SK-N-SH treated with all-trans-retinoic acid at 6 μM for 48 hours (cell line): ENCODE data around the gene ZGPAT.

Source experiments
- ATAC-seq: fragments of 200-7000 bp; cut with Tn5 transposase; 3 replicates; pipeline ENCODE4 v1.9.1; 2020; ENCODE audit warnings: mild to moderate bottlenecking, moderate library complexity
- ARNTL ChIP-seq: fragments of 450-650 bp; formaldehyde crosslinking; IDR thresholded peaks from 2 replicates; pipeline ENCODE4 v1.5.0; 2020; ENCODE audit warnings: low read depth, mild to moderate bottlenecking, moderate library complexity, borderline replicate concordance
- BACH2 ChIP-seq: fragments of 250-450 bp; sonication (Bioruptor Pico); IDR thresholded peaks from 2 replicates; pipeline ENCODE4 v1.9.0; 2021; ENCODE audit warnings: mild to moderate bottlenecking, borderline replicate concordance
- CREB5 ChIP-seq: fragments of 250-450 bp; sonication (Bioruptor Pico); IDR thresholded peaks from 2 replicates; pipeline ENCODE4 v1.5.1; 2020; ENCODE audit warnings: low read depth, mild to moderate bottlenecking, moderate library complexity
- CSDC2 ChIP-seq: fragments of 250-450 bp; sonication (Bioruptor Pico); IDR thresholded peaks from 2 replicates; pipeline ENCODE4 v1.5.0; 2020; ENCODE audit warnings: mild to moderate bottlenecking, moderate library complexity
- ESRRG ChIP-seq: fragments of 250-450 bp; sonication (Bioruptor Pico); IDR thresholded peaks from 2 replicates; pipeline ENCODE4 v1.6.1; 2021; ENCODE audit warnings: mild to moderate bottlenecking
- GLIS3 ChIP-seq: fragments of 250-450 bp; sonication (Bioruptor Pico); IDR thresholded peaks from 2 replicates; pipeline ENCODE4 v1.5.0; 2020; ENCODE audit warnings: mild to moderate bottlenecking, moderate library complexity
- ISL1 ChIP-seq: fragments of 250-450 bp; sonication (Bioruptor Pico); IDR thresholded peaks from 2 replicates; pipeline ENCODE4 v2.1.2; 2022; ENCODE audit warnings: mild to moderate bottlenecking, moderate library complexity
- OSR1 ChIP-seq: fragments of 250-450 bp; sonication (Bioruptor Pico); IDR thresholded peaks from 2 replicates; pipeline ENCODE4 v1.8.0; 2022; ENCODE audit warnings: moderate library complexity, mild to moderate bottlenecking, inconsistent platforms
- PATZ1 ChIP-seq: fragments of 250-450 bp; sonication (Bioruptor Pico); IDR thresholded peaks from 2 replicates; pipeline ENCODE4 v1.8.0; 2020; ENCODE audit warnings: mild to moderate bottlenecking, moderate library complexity, borderline replicate concordance
- RARB ChIP-seq: fragments of 250-450 bp; sonication (Bioruptor Pico); IDR thresholded peaks from 2 replicates; pipeline ENCODE4 v1.8.0; 2021; ENCODE audit warnings: mild to moderate bottlenecking, moderate library complexity
- SNAI2 ChIP-seq: fragments of 250-450 bp; sonication (Bioruptor Pico); IDR thresholded peaks from 2 replicates; pipeline ENCODE4 v1.5.0; 2020; ENCODE audit warnings: mild to moderate bottlenecking, moderate library complexity
- TOX ChIP-seq: fragments of 250-450 bp; sonication (Bioruptor Pico); IDR thresholded peaks from 2 replicates; pipeline ENCODE4 v1.8.0; 2021; ENCODE audit warnings: mild to moderate bottlenecking, moderate library complexity, borderline replicate concordance
- TSHZ2 ChIP-seq: fragments of 250-450 bp; sonication (Bioruptor Pico); IDR thresholded peaks from 2 replicates; pipeline ENCODE4 v1.5.0; 2020; ENCODE audit warnings: mild to moderate bottlenecking, moderate library complexity
- ZFP3 ChIP-seq: fragments of 250-450 bp; sonication (Bioruptor Pico); IDR thresholded peaks from 2 replicates; pipeline ENCODE4 v1.5.0; 2020; ENCODE audit warnings: mild to moderate bottlenecking, moderate library complexity
- ZFP30 ChIP-seq: fragments of 450-650 bp; formaldehyde crosslinking; IDR thresholded peaks from 2 replicates; pipeline ENCODE4 v1.5.0; 2022; ENCODE audit warnings: mild to moderate bottlenecking, moderate library complexity
- ZNF565 ChIP-seq: fragments of 450-650 bp; formaldehyde crosslinking; conservative IDR thresholded peaks from 2 replicates; pipeline ENCODE4 v1.5.0; 2020; ENCODE audit warnings: low read depth, mild to moderate bottlenecking, moderate library complexity
- ZNF70 ChIP-seq: fragments of 450-650 bp; formaldehyde crosslinking; IDR thresholded peaks from 2 replicates; pipeline ENCODE4 v1.5.0; 2020; ENCODE audit warnings: mild to moderate bottlenecking, moderate library complexity
- ZNF8 ChIP-seq: fragments of 450-650 bp; formaldehyde crosslinking; IDR thresholded peaks from 2 replicates; pipeline ENCODE4 v1.5.0; 2020; ENCODE audit warnings: mild to moderate bottlenecking, moderate library complexity
- TF ChIP-seq, protein P1 (sequence below): fragments of 250-450 bp; sonication (Bioruptor Pico); IDR thresholded peaks from 2 replicates; pipeline ENCODE4 v1.5.1; 2021; ENCODE audit warnings: mild to moderate bottlenecking, moderate library complexity

ZGPAT gene

DNA sequence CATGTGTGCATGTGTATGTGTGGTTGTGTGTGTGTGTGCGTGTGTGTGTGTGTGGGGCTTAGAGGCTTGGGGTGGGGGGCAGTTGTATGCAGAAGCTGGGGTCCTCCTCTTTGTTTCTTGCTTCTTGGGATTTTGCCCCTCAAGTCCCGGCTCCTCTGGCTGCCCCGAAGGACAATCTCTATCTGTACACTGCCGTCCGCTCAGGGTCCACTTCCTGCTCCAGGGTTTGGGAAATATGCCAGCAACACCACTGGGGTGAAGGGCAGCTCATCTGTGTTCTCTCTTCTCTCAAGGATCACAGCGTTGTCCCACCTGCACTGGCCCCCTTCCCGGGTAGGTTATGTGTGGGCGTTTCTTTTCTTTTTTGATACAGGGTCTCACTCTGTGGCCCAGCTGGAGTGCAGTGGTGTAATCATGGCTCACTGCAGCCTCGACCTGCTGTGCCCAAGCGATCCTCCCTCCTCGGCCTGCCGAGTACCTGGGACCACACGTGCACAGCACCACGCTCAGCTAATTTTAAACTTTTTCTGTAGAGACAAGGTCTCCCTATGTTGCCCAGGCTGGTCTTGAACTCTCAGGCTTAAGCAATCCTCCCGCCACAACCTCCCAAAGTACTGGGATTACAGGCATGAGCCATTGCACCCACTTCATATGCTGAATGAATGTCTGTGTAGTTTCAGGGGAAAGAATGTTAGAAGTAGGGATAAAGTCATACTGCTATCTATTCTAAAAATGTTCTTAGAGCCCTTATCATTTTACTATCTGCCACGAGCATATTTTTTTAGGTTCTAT, 57.4 kb downstream of the ZGPAT start (continued):
- TF ChIP-seq, protein P1, sequence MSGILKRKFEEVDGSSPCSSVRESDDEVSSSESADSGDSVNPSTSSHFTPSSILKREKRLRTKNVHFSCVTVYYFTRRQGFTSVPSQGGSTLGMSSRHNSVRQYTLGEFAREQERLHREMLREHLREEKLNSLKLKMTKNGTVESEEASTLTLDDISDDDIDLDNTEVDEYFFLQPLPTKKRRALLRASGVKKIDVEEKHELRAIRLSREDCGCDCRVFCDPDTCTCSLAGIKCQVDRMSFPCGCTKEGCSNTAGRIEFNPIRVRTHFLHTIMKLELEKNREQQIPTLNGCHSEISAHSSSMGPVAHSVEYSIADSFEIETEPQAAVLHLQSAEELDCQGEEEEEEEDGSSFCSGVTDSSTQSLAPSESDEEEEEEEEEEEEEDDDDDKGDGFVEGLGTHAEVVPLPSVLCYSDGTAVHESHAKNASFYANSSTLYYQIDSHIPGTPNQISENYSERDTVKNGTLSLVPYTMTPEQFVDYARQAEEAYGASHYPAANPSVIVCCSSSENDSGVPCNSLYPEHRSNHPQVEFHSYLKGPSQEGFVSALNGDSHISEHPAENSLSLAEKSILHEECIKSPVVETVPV (CRISPR knock-in tag) = no peak
- TF ChIP-seq RARB (CRISPR knock-in tag) (no peak), ZNF8 (CRISPR knock-in tag) (no peak), ZNF70 (CRISPR knock-in tag) (no peak), BACH2 (CRISPR knock-in tag) (no peak), TSHZ2 (CRISPR knock-in tag) (no peak), ISL1 (no peak)
- TF ChIP-seq, all 23 proteins: peak for 0

- no peak for ATAC-seq
- TF ChIP-seq TSHZ2 (CRISPR knock-in tag) (no peak), ZNF565 (CRISPR knock-in tag) (no peak)
Measured at GRCh38 chr20:63765902-63766301, 58.1 kb downstream of the ZGPAT start.

DNA sequence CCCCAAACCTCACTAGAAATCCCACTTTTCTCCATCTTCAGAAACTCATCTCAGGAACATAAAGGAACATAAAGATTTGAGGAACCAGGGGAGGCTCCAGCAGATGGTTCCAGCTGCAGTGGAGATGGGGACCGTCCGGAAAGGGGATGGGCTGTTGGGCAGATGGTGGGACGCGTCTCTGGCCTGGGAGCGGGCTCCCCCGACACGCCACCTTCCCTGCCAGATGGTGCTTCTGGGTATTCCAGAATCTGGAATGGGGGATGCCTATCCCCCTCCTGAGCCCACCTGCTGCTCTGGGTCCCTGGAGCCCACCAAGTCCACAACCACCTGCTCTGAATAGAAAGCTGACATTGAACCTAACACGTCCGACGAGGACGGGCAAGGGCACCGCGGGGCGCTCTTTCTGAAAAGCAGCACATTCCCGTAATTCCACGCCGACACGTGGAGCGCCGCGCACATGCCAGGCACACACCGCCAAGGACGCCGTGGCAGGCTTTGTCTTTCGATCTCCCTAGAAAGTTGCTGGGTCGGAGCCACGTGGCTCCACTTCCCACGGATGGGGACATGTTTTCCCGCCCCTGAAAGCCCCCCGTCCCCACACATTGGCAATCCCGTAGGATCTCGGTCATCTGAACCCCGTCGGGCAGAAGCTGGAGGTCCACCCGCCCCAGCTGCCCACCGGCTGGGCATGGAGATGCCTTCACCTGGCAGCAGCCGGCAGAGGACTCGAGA, 59.0 kb downstream of the ZGPAT start:
- ATAC-seq = no peak
- TF ChIP-seq CSDC2 (CRISPR knock-in tag) (no peak), TSHZ2 (CRISPR knock-in tag) (no peak), OSR1 (CRISPR knock-in tag) (no peak), ISL1 (no peak), CREB5 (CRISPR knock-in tag) (no peak), ZFP30 (CRISPR knock-in tag) (no peak), ZNF8 (CRISPR knock-in tag) (no peak), GLIS3 (CRISPR knock-in tag) (no peak), RARB (CRISPR knock-in tag) (no peak), ZNF70 (CRISPR knock-in tag) (no peak), PATZ1 (CRISPR knock-in tag) (no peak), ZNF565 (CRISPR knock-in tag) (no peak), ZFP3 (CRISPR knock-in tag) (no peak), ARNTL (CRISPR knock-in tag) (no peak), SNAI2 (CRISPR knock-in tag) (no peak), ESRRG (CRISPR knock-in tag) (no peak), BACH2 (CRISPR knock-in tag) (no peak), TOX (CRISPR knock-in tag) (no peak)
- TF ChIP-seq, protein P1 (CRISPR knock-in tag) = no peak
